ENCODE measurements around the gene KCNN1. TPM values are rescaled to one million over a fixed set of nuclear protein-coding genes. Genes with fewer than 3 reads are reported as not detected.
A peak's percentile ranks its signal among the peaks of the same experiment; 100 is the strongest.

The KCNN1 gene
- total and polyA plus RNA-seq, 10 donors = 0.03 to 0.10 (median 0.04) TPM; not detected in 7

DNA sequence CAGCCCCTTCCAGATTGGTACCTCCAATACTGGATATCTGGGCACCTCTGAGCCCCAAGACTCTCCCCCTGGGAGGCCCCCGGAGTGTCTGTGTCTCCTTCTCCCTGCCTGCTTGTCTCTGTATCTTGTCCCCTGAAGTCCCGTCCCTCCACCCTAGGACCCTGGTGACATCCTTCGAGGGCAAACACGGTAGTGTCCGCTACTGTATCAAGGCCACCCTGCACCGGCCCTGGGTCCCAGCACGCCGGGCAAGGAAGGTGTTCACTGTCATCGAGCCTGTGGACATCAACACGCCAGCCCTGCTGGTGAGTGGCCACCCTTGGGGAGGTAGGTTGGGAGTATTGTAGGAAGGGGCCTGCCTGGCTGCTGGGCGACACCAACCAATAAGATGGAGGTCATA, 41.9 kb downstream of the KCNN1 start:
- Histone ChIP-seq H3K4me1 (peaks cover 11 to 81% (median 43%) of the 10 kb centered on the region in 6 donors), H3K9me3 (no peaks in the 10 kb centered on the region), H3K36me3 (peaks cover 8 to 79% (median 52%) of the 10 kb centered on the region in 6 donors), H3K27ac (peak overlapping the region; percentile 39 to 91 (median 86)), H3K4me3 (peak overlapping the region; percentile 35 to 71 (median 59)), H3K27me3 (replicated peaks in 1 of 7) (no peaks in the 10 kb centered on the region)
- intact Hi-C loops (cut with DNase I; ENCODE audit: low total_unique reads) = no loop called here
- peak; percentile 79 for DNase-seq
- 91 to 94% (median 93%) methylated on average over 4 to 11 of the region's 11 CpGs for WGBS, 5 donors
- TF ChIP-seq POLR2A (IDR thresholded peaks at IDR 0.05) (no peak), POLR2AphosphoS5 (IDR thresholded peaks at IDR 0.05) (peak in 1 of 3 donors; percentile 49)

GRCh38 chr19:18009412-18010066, 42.6 kb downstream of the KCNN1 start:
- Histone ChIP-seq H3K9me3 (no peaks in the 10 kb centered on the region), H3K4me3 (peak overlapping the region in 6 of 8 donors; percentile 48 to 71 (median 60)), H3K4me1 (peaks cover 11 to 81% (median 48%) of the 10 kb centered on the region in 6 donors), H3K27me3 (replicated peaks in 1 of 7) (no peaks in the 10 kb centered on the region), H3K27ac (peak overlapping the region in 6 of 8 donors; percentile 83 to 91 (median 87)), H3K36me3 (peaks cover 9 to 80% (median 56%) of the 10 kb centered on the region in 6 donors)
- DNase-seq = no peak
- 89 to 94% (median 93%) methylated on average over 24 to 37 of the region's 37 CpGs for WGBS, 5 donors
- intact Hi-C loops (cut with DNase I; ENCODE audit: low total_unique reads) = no loop called here
- TF ChIP-seq CTCF (IDR thresholded peaks at IDR 0.05 in 8 of 11, conservative IDR thresholded peaks at IDR 0.05 in 3 of 11) = no peak
- peak in 1 of 3 donors; percentile 34 for TF ChIP-seq POLR2AphosphoS5 (IDR thresholded peaks at IDR 0.05)

GRCh38 chr19:18010149-18010548, 43.2 kb downstream of the KCNN1 start:
- Histone ChIP-seq H3K36me3 (peaks cover 9 to 83% (median 61%) of the 10 kb centered on the region in 6 donors), H3K4me3 (peak overlapping the region in 6 of 8 donors; percentile 15 to 71 (median 60)), H3K9me3 (no peaks in the 10 kb centered on the region), H3K27me3 (replicated peaks in 1 of 7) (no peaks in the 10 kb centered on the region), H3K4me1 (peaks cover 11 to 87% (median 49%) of the 10 kb centered on the region in 6 donors), H3K27ac (peak overlapping the region in 3 of 8 donors; percentile 87 to 91 (median 88))
- 87 to 96% (median 91%) methylated on average over 8 to 11 of the region's 11 CpGs for WGBS, 5 donors
- TF ChIP-seq POLR2A (IDR thresholded peaks at IDR 0.05) (no peak), POLR2AphosphoS5 (IDR thresholded peaks at IDR 0.05) (peak in 1 of 3 donors; percentile 33)
- intact Hi-C loops (cut with DNase I; ENCODE audit: low total_unique reads) = no loop called here
- no peak for DNase-seq

- no peak overlapping the region for H3K4me3 ChIP-seq
Measured at GRCh38 chr19:18013210-18014111, 46.6 kb downstream of the KCNN1 start.

More at GRCh38 chr19:18013210-18014111, 46.6 kb downstream of the KCNN1 start:
- Histone ChIP-seq H3K9me3 (no peaks in the 10 kb centered on the region), H3K36me3 (peaks cover 9 to 74% (median 65%) of the 10 kb centered on the region in 6 donors), H3K27me3 (replicated peaks in 1 of 7) (no peaks in the 10 kb centered on the region), H3K4me1 (peaks cover 18 to 100% (median 56%) of the 10 kb centered on the region in 6 donors), H3K27ac (peak overlapping the region; percentile 4 to 88 (median 47))
- DNase-seq = no peak
- 76 to 84% (median 82%) methylated on average over 17 of the region's 17 CpGs for WGBS, 5 donors
- TF ChIP-seq CTCF (IDR thresholded peaks at IDR 0.05 in 8 of 11, conservative IDR thresholded peaks at IDR 0.05 in 3 of 11) = no peak
- TF ChIP-seq POLR2AphosphoS5 (IDR thresholded peaks at IDR 0.05) = peak in 2 of 3 donors; percentile 30 to 41
- no peak for TF ChIP-seq POLR2A (IDR thresholded peaks at IDR 0.05)
- intact Hi-C loops (cut with DNase I; ENCODE audit: low total_unique reads) = no loop called here

Measured in spleen (tissue), 11 donors.